Sciatic nerve (tissue), 2 donors: ENCODE results near the gene TGFBI. TPM values are rescaled to one million over a fixed set of nuclear protein-coding genes. Genes with fewer than 3 reads are reported as not detected.

Experiments
- ATAC-seq: fragments of 200-7000 bp; cut with Tn5 transposase; one replicate; pipeline ENCODE4 v1.9.1; 2020; ENCODE audit warnings: mild to moderate bottlenecking, moderate library complexity
- DNase-seq: peaks from one replicate; pipeline ENCODE4 v3.0.0-alpha.2; 2020; ENCODE audit warnings: low spot score
- intact Hi-C: fragments of 100-400 bp; cut with DNase I; formaldehyde crosslinking; loops from one replicate; pipeline ENCODE4 v1.14.2; 2022
- total RNA-seq: library from RNA; stranded (reverse); fragmentation: NEBNext Ultra II Directional; extraction: Animal tissue kit (Norgen Biotek cat#: 25700); gene quantifications from one replicate; pipeline ENCODE4 v1.2.1, GENCODE V29; 2021
- donor health status: DM: no; HTN: no; CAD: no.
- donor health status: DM: no; HTN: no; CAD: no.

TGFBI gene
- total RNA-seq: 232 TPM

- DNase-seq: peak; percentile 84
- ATAC-seq: peak; percentile 69
- intact Hi-C loops: no loop called here
Measured at GRCh38 chr5:136028782-136029742, at the start of gene TGFBI. Gene TGFBI (plus strand): TSS chr5:136028988. CDS start chr5:136029056, 68 bp downstream.

- intact Hi-C loops: no loop called here
Measured at GRCh38 chr5:135978993-135979392, 49.8 kb upstream of the TGFBI start.

GRCh38 chr5:135979510-135979909, 49.3 kb upstream of the TGFBI start:
- ATAC-seq (peak; percentile 90), DNase-seq (no peak)
- intact Hi-C loops: no loop called here

More at GRCh38 chr5:135978993-135979392, 49.8 kb upstream of the TGFBI start:
- DNase-seq (no peak), ATAC-seq (no peak)

- intact Hi-C loops: no loop called here
- ATAC-seq: no peak
- DNase-seq: no peak
Measured at GRCh38 chr5:135980620-135981019, 48.2 kb upstream of the TGFBI start.

- DNase-seq (no peak), ATAC-seq (no peak)
- intact Hi-C loops: no loop called here
Measured at GRCh38 chr5:135985951-135986350, 42.8 kb upstream of the TGFBI start.

GRCh38 chr5:135986401-135986800, 42.4 kb upstream of the TGFBI start:
- no peak for ATAC-seq
- intact Hi-C loops: no loop called here
- no peak for DNase-seq

GRCh38 chr5:135986891-135987401, 41.8 kb upstream of the TGFBI start:
- no peak for DNase-seq
- peak; percentile 62 for ATAC-seq
- intact Hi-C loops: no loop called here

GRCh38 chr5:135988546-135988945, 40.2 kb upstream of the TGFBI start:
- ATAC-seq (no peak), DNase-seq (no peak)
- intact Hi-C loops: no loop called here

- ATAC-seq: no peak
- DNase-seq: no peak
- intact Hi-C loops: no loop called here
Measured at GRCh38 chr5:135989686-135990085, 39.1 kb upstream of the TGFBI start.

GRCh38 chr5:135990528-135991255, 38.1 kb upstream of the TGFBI start:
- ATAC-seq (peak; percentile 29), DNase-seq (no peak)
- intact Hi-C loops: no loop called here

GRCh38 chr5:135991429-135991828, 37.4 kb upstream of the TGFBI start:
- intact Hi-C loops: no loop called here
- ATAC-seq (no peak), DNase-seq (no peak)

- ATAC-seq (peak; percentile 66), DNase-seq (no peak)
- intact Hi-C loops: no loop called here
Measured at GRCh38 chr5:135993335-135993879, 35.4 kb upstream of the TGFBI start.

GRCh38 chr5:135993880-135994636, 34.7 kb upstream of the TGFBI start:
- ATAC-seq (peak; percentile 78), DNase-seq (no peak)

GRCh38 chr5:135995976-135996375, 32.8 kb upstream of the TGFBI start:
- intact Hi-C loops: no loop called here
- DNase-seq (no peak), ATAC-seq (no peak)

More at GRCh38 chr5:135993880-135994636, 34.7 kb upstream of the TGFBI start:
- intact Hi-C loops: no loop called here

- no peak for DNase-seq
- intact Hi-C loops: no loop called here
Measured at GRCh38 chr5:135996611-135997010, 32.2 kb upstream of the TGFBI start.

GRCh38 chr5:135997673-135998335, 31.0 kb upstream of the TGFBI start:
- DNase-seq (no peak), ATAC-seq (no peak)
- intact Hi-C loops: no loop called here

More at GRCh38 chr5:135996611-135997010, 32.2 kb upstream of the TGFBI start:
- no peak for ATAC-seq

- no peak for DNase-seq
- no peak for ATAC-seq
- intact Hi-C loops: no loop called here
Measured at GRCh38 chr5:135998889-135999288, 29.9 kb upstream of the TGFBI start.

GRCh38 chr5:135999406-136000139, 29.2 kb upstream of the TGFBI start:
- ATAC-seq: no peak
- intact Hi-C loops: no loop called here
- DNase-seq: no peak
